ENCODE data around the gene SERINC1.

Gene SERINC1

GRCh38 chr6:122407712-122408111 lies 63.9 kb downstream of the SERINC1 start:
- Histone ChIP-seq H3K36me3 (ENCODE audit: control insufficient read depth in 4 of 4, insufficient read depth in 4 of 4, low read length in 3 of 4) (peaks cover 2 to 7% (median 4%) of the 10 kb centered on the region in 4 experiments), H3K4me1 (ENCODE audit: control extremely low read depth in 1 of 4, control insufficient read depth in 4 of 4, insufficient read depth in 4 of 4, low read length in 3 of 4) (peaks cover 0 to 3% (median 0%) of the 10 kb centered on the region in 4 experiments), H3K4me3 (ENCODE audit: control insufficient read depth in 1 of 7, extremely low read depth in 1 of 7, insufficient read depth in 4 of 7, low read depth in 2 of 7, low read length in 6 of 7) (no peak overlapping the region), H3K27me3 (replicated peaks in 2 of 5; ENCODE audit: control insufficient read depth in 4 of 5, insufficient read depth in 5 of 5, low read length in 4 of 5) (no peaks in the 10 kb centered on the region), H3K9me3 (ENCODE audit: control extremely low read depth in 1 of 5, control insufficient read depth in 4 of 5, insufficient read depth in 2 of 5, low read depth in 1 of 5, low read length in 4 of 5) (peaks cover 0 to 3% (median 0%) of the 10 kb centered on the region in 5 experiments), H3K27ac (ENCODE audit: insufficient read depth in 1 of 2, low read depth in 1 of 2, low read length in 2 of 2, poor library complexity in 1 of 2, severe bottlenecking in 2 of 2) (no peak overlapping the region)
- ChIA-PET POLR2A (no interaction called here), CTCF (interaction anchor here (1.1 kb wide), 1 partner anchor 9 kb away, joined by 4 read pairs; no protein-coding TSS in a partner anchor)
- 92% methylated on average over 4 of the region's 4 CpGs for WGBS (ENCODE audit: insufficient coverage)
- no peak for DNase-seq

GRCh38 chr6:122406187-122406586 lies 65.4 kb downstream of the SERINC1 start:
- Histone ChIP-seq H3K4me3 (ENCODE audit: control insufficient read depth in 1 of 7, extremely low read depth in 1 of 7, insufficient read depth in 4 of 7, low read depth in 2 of 7, low read length in 6 of 7) (no peak overlapping the region), H3K9me3 (ENCODE audit: control extremely low read depth in 1 of 5, control insufficient read depth in 4 of 5, insufficient read depth in 2 of 5, low read depth in 1 of 5, low read length in 4 of 5) (peaks cover 0 to 3% (median 0%) of the 10 kb centered on the region in 5 experiments), H3K27ac (ENCODE audit: insufficient read depth in 1 of 2, low read depth in 1 of 2, low read length in 2 of 2, poor library complexity in 1 of 2, severe bottlenecking in 2 of 2) (no peak overlapping the region), H3K27me3 (replicated peaks in 2 of 5; ENCODE audit: control insufficient read depth in 4 of 5, insufficient read depth in 5 of 5, low read length in 4 of 5) (no peaks in the 10 kb centered on the region), H3K36me3 (ENCODE audit: control insufficient read depth in 4 of 4, insufficient read depth in 4 of 4, low read length in 3 of 4) (peaks cover 0 to 3% (median 2%) of the 10 kb centered on the region in 4 experiments), H3K4me1 (ENCODE audit: control extremely low read depth in 1 of 4, control insufficient read depth in 4 of 4, insufficient read depth in 4 of 4, low read length in 3 of 4) (peaks cover 0 to 3% (median 2%) of the 10 kb centered on the region in 4 experiments)
- ChIA-PET POLR2A (no interaction called here), CTCF (interaction anchor here (1.0 kb wide), 1 partner anchor 61 kb away, joined by 3 read pairs; no protein-coding TSS in a partner anchor)
- WGBS (ENCODE audit: insufficient coverage): 100% methylated on average over 1 of the region's 1 CpG
- no peak for DNase-seq

- peak; percentile 19 to 39 (median 26) for DNase-seq
- POLR2A ChIA-PET: interaction anchor here (1.3 kb wide), 1 partner anchor 13 kb away, joined by 4 read pairs; no protein-coding TSS in a partner anchor
- no CpG with 5 or more reads among the region's 1 CpG for WGBS (ENCODE audit: insufficient coverage)
These were observed 66.2 kb downstream of the SERINC1 start for GRCh38 chr6:122405417-122405816.

GRCh38 chr6:122404444-122404843 lies 67.2 kb downstream of the SERINC1 start:
- Histone ChIP-seq H3K27ac (ENCODE audit: insufficient read depth in 1 of 2, low read depth in 1 of 2, low read length in 2 of 2, poor library complexity in 1 of 2, severe bottlenecking in 2 of 2) (no peak overlapping the region), H3K4me3 (ENCODE audit: control insufficient read depth in 1 of 7, extremely low read depth in 1 of 7, insufficient read depth in 4 of 7, low read depth in 2 of 7, low read length in 6 of 7) (no peak overlapping the region), H3K36me3 (ENCODE audit: control insufficient read depth in 4 of 4, insufficient read depth in 4 of 4, low read length in 3 of 4) (peaks cover 0 to 3% (median 2%) of the 10 kb centered on the region in 4 experiments), H3K9me3 (ENCODE audit: control extremely low read depth in 1 of 5, control insufficient read depth in 4 of 5, insufficient read depth in 2 of 5, low read depth in 1 of 5, low read length in 4 of 5) (peaks cover 0 to 3% (median 0%) of the 10 kb centered on the region in 5 experiments), H3K27me3 (replicated peaks in 2 of 5; ENCODE audit: control insufficient read depth in 4 of 5, insufficient read depth in 5 of 5, low read length in 4 of 5) (no peaks in the 10 kb centered on the region), H3K4me1 (ENCODE audit: control extremely low read depth in 1 of 4, control insufficient read depth in 4 of 4, insufficient read depth in 4 of 4, low read length in 3 of 4) (peaks cover 5 to 18% (median 9%) of the 10 kb centered on the region in 4 experiments)
- no peak for DNase-seq
- 83% methylated on average over 1 of the region's 2 CpGs for WGBS (ENCODE audit: insufficient coverage)
- CTCF ChIA-PET: interaction anchor here (1.6 kb wide), 1 partner anchor 14 kb away, joined by 4 read pairs; no protein-coding TSS in a partner anchor
- POLR2A ChIA-PET: interaction anchor here (1.3 kb wide), 1 partner anchor 14 kb away, joined by 4 read pairs; no protein-coding TSS in a partner anchor

More at GRCh38 chr6:122405417-122405816, 66.2 kb downstream of the SERINC1 start:
- H3K36me3 ChIP-seq (ENCODE audit: control insufficient read depth in 4 of 4, insufficient read depth in 4 of 4, low read length in 3 of 4): peaks cover 0 to 3% (median 2%) of the 10 kb centered on the region in 4 experiments
- H3K4me3 ChIP-seq (ENCODE audit: control insufficient read depth in 1 of 7, extremely low read depth in 1 of 7, insufficient read depth in 4 of 7, low read depth in 2 of 7, low read length in 6 of 7): no peak overlapping the region
- no peak overlapping the region for H3K27ac ChIP-seq (ENCODE audit: insufficient read depth in 1 of 2, low read depth in 1 of 2, low read length in 2 of 2, poor library complexity in 1 of 2, severe bottlenecking in 2 of 2)
- peaks cover 0 to 3% (median 0%) of the 10 kb centered on the region in 5 experiments for H3K9me3 ChIP-seq (ENCODE audit: control extremely low read depth in 1 of 5, control insufficient read depth in 4 of 5, insufficient read depth in 2 of 5, low read depth in 1 of 5, low read length in 4 of 5)
- no peaks in the 10 kb centered on the region for H3K27me3 ChIP-seq (replicated peaks in 2 of 5; ENCODE audit: control insufficient read depth in 4 of 5, insufficient read depth in 5 of 5, low read length in 4 of 5)
- H3K4me1 ChIP-seq (ENCODE audit: control extremely low read depth in 1 of 4, control insufficient read depth in 4 of 4, insufficient read depth in 4 of 4, low read length in 3 of 4): peaks cover 4 to 11% (median 8%) of the 10 kb centered on the region in 4 experiments
- CTCF ChIA-PET: interaction anchor here (1.0 kb wide), 1 partner anchor 61 kb away, joined by 3 read pairs; no protein-coding TSS in a partner anchor

- CTCF ChIA-PET: interaction anchor here (1.1 to 1.3 kb wide), 3 partner anchors 19 to 46 kb away, joined by 3 to 4 read pairs (median 3); no protein-coding TSS in a partner anchor
- DNase-seq: no peak
- Histone ChIP-seq H3K4me3 (ENCODE audit: control insufficient read depth in 1 of 7, extremely low read depth in 1 of 7, insufficient read depth in 4 of 7, low read depth in 2 of 7, low read length in 6 of 7) (peak overlapping the region in 3 of 7 experiments; percentile 94 to 100 (median 99)), H3K36me3 (ENCODE audit: control insufficient read depth in 4 of 4, insufficient read depth in 4 of 4, low read length in 3 of 4) (peaks cover 0 to 2% (median 0%) of the 10 kb centered on the region in 4 experiments), H3K27me3 (replicated peaks in 2 of 5; ENCODE audit: control insufficient read depth in 4 of 5, insufficient read depth in 5 of 5, low read length in 4 of 5) (no peaks in the 10 kb centered on the region), H3K4me1 (ENCODE audit: control extremely low read depth in 1 of 4, control insufficient read depth in 4 of 4, insufficient read depth in 4 of 4, low read length in 3 of 4) (peaks cover 5 to 21% (median 11%) of the 10 kb centered on the region in 4 experiments), H3K9me3 (ENCODE audit: control extremely low read depth in 1 of 5, control insufficient read depth in 4 of 5, insufficient read depth in 2 of 5, low read depth in 1 of 5, low read length in 4 of 5) (no peaks in the 10 kb centered on the region), H3K27ac (ENCODE audit: insufficient read depth in 1 of 2, low read depth in 1 of 2, low read length in 2 of 2, poor library complexity in 1 of 2, severe bottlenecking in 2 of 2) (no peak overlapping the region)
- WGBS (ENCODE audit: insufficient coverage): 100% methylated on average over 3 of the region's 4 CpGs
- POLR2A ChIA-PET: no interaction called here
These were observed 70.5 kb downstream of the SERINC1 start for GRCh38 chr6:122401104-122401503.

GRCh38 chr6:122400462-122401089 lies 71.0 kb downstream of the SERINC1 start:
- WGBS (ENCODE audit: insufficient coverage): 79% methylated on average over 3 of the region's 4 CpGs
- Histone ChIP-seq H3K4me1 (ENCODE audit: control extremely low read depth in 1 of 4, control insufficient read depth in 4 of 4, insufficient read depth in 4 of 4, low read length in 3 of 4) (peaks cover 5 to 21% (median 11%) of the 10 kb centered on the region in 4 experiments), H3K27ac (ENCODE audit: insufficient read depth in 1 of 2, low read depth in 1 of 2, low read length in 2 of 2, poor library complexity in 1 of 2, severe bottlenecking in 2 of 2) (peak overlapping the region in 1 of 2 experiments; percentile 87), H3K4me3 (ENCODE audit: control insufficient read depth in 1 of 7, extremely low read depth in 1 of 7, insufficient read depth in 4 of 7, low read depth in 2 of 7, low read length in 6 of 7) (peak overlapping the region in 6 of 7 experiments; percentile 90 to 100 (median 94)), H3K27me3 (replicated peaks in 2 of 5; ENCODE audit: control insufficient read depth in 4 of 5, insufficient read depth in 5 of 5, low read length in 4 of 5) (no peaks in the 10 kb centered on the region), H3K36me3 (ENCODE audit: control insufficient read depth in 4 of 4, insufficient read depth in 4 of 4, low read length in 3 of 4) (peaks cover 0 to 2% (median 0%) of the 10 kb centered on the region in 4 experiments), H3K9me3 (ENCODE audit: control extremely low read depth in 1 of 5, control insufficient read depth in 4 of 5, insufficient read depth in 2 of 5, low read depth in 1 of 5, low read length in 4 of 5) (no peaks in the 10 kb centered on the region)
- ChIA-PET POLR2A (no interaction called here), CTCF (interaction anchor here (1.2 kb wide), 1 partner anchor 38 kb away, joined by 3 read pairs; no protein-coding TSS in a partner anchor)
- peak in 2 of 3 donors; percentile 6 to 9 for DNase-seq

GRCh38 chr6:122400121-122400450 lies 71.5 kb downstream of the SERINC1 start:
- Histone ChIP-seq H3K27me3 (replicated peaks in 2 of 5; ENCODE audit: control insufficient read depth in 4 of 5, insufficient read depth in 5 of 5, low read length in 4 of 5) (no peaks in the 10 kb centered on the region), H3K4me3 (ENCODE audit: control insufficient read depth in 1 of 7, extremely low read depth in 1 of 7, insufficient read depth in 4 of 7, low read depth in 2 of 7, low read length in 6 of 7) (peak overlapping the region; percentile 72 to 100 (median 94)), H3K27ac (ENCODE audit: insufficient read depth in 1 of 2, low read depth in 1 of 2, low read length in 2 of 2, poor library complexity in 1 of 2, severe bottlenecking in 2 of 2) (peak overlapping the region; percentile 66 to 87), H3K4me1 (ENCODE audit: control extremely low read depth in 1 of 4, control insufficient read depth in 4 of 4, insufficient read depth in 4 of 4, low read length in 3 of 4) (peaks cover 5 to 21% (median 11%) of the 10 kb centered on the region in 4 experiments), H3K36me3 (ENCODE audit: control insufficient read depth in 4 of 4, insufficient read depth in 4 of 4, low read length in 3 of 4) (peaks cover 0 to 2% (median 0%) of the 10 kb centered on the region in 4 experiments), H3K9me3 (ENCODE audit: control extremely low read depth in 1 of 5, control insufficient read depth in 4 of 5, insufficient read depth in 2 of 5, low read depth in 1 of 5, low read length in 4 of 5) (no peaks in the 10 kb centered on the region)
- peak in 2 of 3 donors; percentile 19 to 42 for DNase-seq
- 0% methylated on average over 6 of the region's 20 CpGs for WGBS (ENCODE audit: insufficient coverage)
- ChIA-PET CTCF (no interaction called here), POLR2A (no interaction called here)

All from common myeloid progenitor, CD34-positive (primary cell).